Measurements from ENCODE around the gene PILRA. TPM values are rescaled to one million over a fixed set of nuclear protein-coding genes. Genes with fewer than 3 reads are reported as not detected.

PILRA gene
- total and polyA plus RNA-seq, 2 of the 13 experiments (the other 11 are each of a cell fraction or from before 2014, with no cell fraction given), result 0.13 to 1.3 TPM

DNA sequence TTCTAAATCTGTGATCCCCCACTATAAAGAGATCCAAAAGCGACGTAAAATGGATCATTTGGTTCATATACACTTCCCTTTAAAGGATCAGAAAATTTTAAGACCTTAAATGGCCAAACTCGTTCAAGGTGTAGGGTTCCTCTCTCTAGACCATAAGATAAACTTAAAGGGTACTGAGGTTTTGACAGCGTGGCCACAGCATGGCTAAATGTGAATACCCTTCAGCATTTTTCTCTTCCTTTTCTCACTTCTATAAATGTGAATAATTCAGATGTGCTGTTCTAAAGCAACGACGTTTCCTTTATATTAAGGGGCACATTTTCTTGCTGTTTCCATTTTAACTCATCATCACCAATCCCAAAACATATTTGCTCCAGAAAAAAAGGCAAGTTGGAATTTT, 50.0 kb downstream of the PILRA start:
- Histone ChIP-seq H3K4me1 (ENCODE audit: insufficient read depth, low read length) (peaks cover 7% of the 10 kb centered on the region), H2AFZ (ENCODE audit: low read length) (no peak overlapping the region), H3K27me3 (ENCODE audit: control insufficient read depth in 1 of 2, insufficient read depth in 2 of 2, low read length in 2 of 2) (no peaks in the 10 kb centered on the region), H3K4me2 (ENCODE audit: low read depth, low read length) (no peak overlapping the region), H4K20me1 (ENCODE audit: insufficient read depth, low read length) (no peaks in the 10 kb centered on the region), H3K79me2 (ENCODE audit: insufficient read depth, low read length) (no peaks in the 10 kb centered on the region), H3K36me3 (replicated peaks in 1 of 2; ENCODE audit: control insufficient read depth in 1 of 2, insufficient read depth in 2 of 2, low read length in 2 of 2) (no peaks in the 10 kb centered on the region), H3K27ac (ENCODE audit: extremely low read length, insufficient read depth, low read length) (no peak overlapping the region), H3K9ac (ENCODE audit: insufficient read depth, low read depth, low read length) (no peak overlapping the region), H3K9me3 (ENCODE audit: low read length) (no peaks in the 10 kb centered on the region), H3K4me3 (replicated peaks in 1 of 3; ENCODE audit: insufficient read depth in 1 of 3, low read depth in 2 of 3, low read length in 3 of 3) (no peak overlapping the region)
- DNase-seq (ENCODE audit: low spot score) (no peak), ATAC-seq (no peak), FAIRE-seq (no peak)
- in situ Hi-C loops (cut with HindIII; ENCODE audit: extremely low pct_ligation_motif_present, low pct_unique_long_range_greater_than_20kb), result no loop called here
- intact Hi-C loops (cut with micrococcal nuclease; ENCODE audit: unreplicated experiment), result no loop called here
- POLR2A ChIA-PET, result interaction anchor here (0.7 kb wide), 1 partner anchor 794 kb away, joined by 3 read pairs; no protein-coding TSS in a partner anchor
- no TSS peak for BruUV-seq (replicated peaks)
- TF ChIP-seq, protein P1, sequence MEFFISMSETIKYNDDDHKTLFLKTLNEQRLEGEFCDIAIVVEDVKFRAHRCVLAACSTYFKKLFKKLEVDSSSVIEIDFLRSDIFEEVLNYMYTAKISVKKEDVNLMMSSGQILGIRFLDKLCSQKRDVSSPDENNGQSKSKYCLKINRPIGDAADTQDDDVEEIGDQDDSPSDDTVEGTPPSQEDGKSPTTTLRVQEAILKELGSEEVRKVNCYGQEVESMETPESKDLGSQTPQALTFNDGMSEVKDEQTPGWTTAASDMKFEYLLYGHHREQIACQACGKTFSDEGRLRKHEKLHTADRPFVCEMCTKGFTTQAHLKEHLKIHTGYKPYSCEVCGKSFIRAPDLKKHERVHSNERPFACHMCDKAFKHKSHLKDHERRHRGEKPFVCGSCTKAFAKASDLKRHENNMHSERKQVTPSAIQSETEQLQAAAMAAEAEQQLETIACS (CRISPR knock-in tag; IDR thresholded peaks at IDR 0.05), result no peak
- TF ChIP-seq MEIS1 (CRISPR knock-in tag; IDR thresholded peaks at IDR 0.05; ENCODE audit: borderline replicate concordance) (no peak), TOPORS (CRISPR knock-in tag; IDR thresholded peaks at IDR 0.05) (no peak), YEATS2 (CRISPR knock-in tag; IDR thresholded peaks at IDR 0.05; ENCODE audit: borderline replicate concordance) (no peak), BCL6 (CRISPR knock-in tag; IDR thresholded peaks at IDR 0.05) (no peak), ZFP62 (CRISPR knock-in tag; IDR thresholded peaks at IDR 0.05) (no peak), SALL2 (CRISPR knock-in tag; IDR thresholded peaks at IDR 0.05) (no peak), GATA4 (IDR thresholded peaks at IDR 0.05; ENCODE audit: borderline replicate concordance, low read depth) (no peak), TRIM24 (CRISPR knock-in tag; IDR thresholded peaks at IDR 0.05) (no peak), FLYWCH1 (CRISPR knock-in tag; IDR thresholded peaks at IDR 0.05) (no peak), HIVEP1 (CRISPR knock-in tag; IDR thresholded peaks at IDR 0.05) (no peak), AKAP8 (CRISPR knock-in tag; IDR thresholded peaks at IDR 0.05) (no peak), SIN3B (IDR thresholded peaks at IDR 0.05; ENCODE audit: low read length) (no peak), ZNF431 (CRISPR knock-in tag; IDR thresholded peaks at IDR 0.05; ENCODE audit: borderline replicate concordance, low read depth) (no peak), ZNF296 (CRISPR knock-in tag; conservative IDR thresholded peaks at IDR 0.05) (no peak), ZNF589 (CRISPR knock-in tag; conservative IDR thresholded peaks at IDR 0.05) (no peak), ZNF256 (CRISPR knock-in tag; conservative IDR thresholded peaks at IDR 0.05) (no peak)
- TF ChIP-seq, protein P2, sequence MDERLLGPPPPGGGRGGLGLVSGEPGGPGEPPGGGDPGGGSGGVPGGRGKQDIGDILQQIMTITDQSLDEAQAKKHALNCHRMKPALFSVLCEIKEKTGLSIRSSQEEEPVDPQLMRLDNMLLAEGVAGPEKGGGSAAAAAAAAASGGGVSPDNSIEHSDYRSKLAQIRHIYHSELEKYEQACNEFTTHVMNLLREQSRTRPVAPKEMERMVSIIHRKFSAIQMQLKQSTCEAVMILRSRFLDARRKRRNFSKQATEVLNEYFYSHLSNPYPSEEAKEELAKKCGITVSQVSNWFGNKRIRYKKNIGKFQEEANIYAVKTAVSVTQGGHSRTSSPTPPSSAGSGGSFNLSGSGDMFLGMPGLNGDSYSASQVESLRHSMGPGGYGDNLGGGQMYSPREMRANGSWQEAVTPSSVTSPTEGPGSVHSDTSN (CRISPR knock-in tag; IDR thresholded peaks at IDR 0.05), result no peak
- TF ChIP-seq, protein P3, sequence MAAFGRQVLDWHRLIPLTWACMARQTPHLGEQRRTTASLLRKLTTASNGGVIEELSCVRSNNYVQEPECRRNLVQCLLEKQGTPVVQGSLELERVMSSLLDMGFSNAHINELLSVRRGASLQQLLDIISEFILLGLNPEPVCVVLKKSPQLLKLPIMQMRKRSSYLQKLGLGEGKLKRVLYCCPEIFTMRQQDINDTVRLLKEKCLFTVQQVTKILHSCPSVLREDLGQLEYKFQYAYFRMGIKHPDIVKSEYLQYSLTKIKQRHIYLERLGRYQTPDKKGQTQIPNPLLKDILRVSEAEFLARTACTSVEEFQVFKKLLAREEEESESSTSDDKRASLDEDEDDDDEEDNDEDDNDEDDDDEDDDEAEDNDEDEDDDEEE (CRISPR knock-in tag; IDR thresholded peaks at IDR 0.05), result no peak
- TF ChIP-seq, protein P4, sequence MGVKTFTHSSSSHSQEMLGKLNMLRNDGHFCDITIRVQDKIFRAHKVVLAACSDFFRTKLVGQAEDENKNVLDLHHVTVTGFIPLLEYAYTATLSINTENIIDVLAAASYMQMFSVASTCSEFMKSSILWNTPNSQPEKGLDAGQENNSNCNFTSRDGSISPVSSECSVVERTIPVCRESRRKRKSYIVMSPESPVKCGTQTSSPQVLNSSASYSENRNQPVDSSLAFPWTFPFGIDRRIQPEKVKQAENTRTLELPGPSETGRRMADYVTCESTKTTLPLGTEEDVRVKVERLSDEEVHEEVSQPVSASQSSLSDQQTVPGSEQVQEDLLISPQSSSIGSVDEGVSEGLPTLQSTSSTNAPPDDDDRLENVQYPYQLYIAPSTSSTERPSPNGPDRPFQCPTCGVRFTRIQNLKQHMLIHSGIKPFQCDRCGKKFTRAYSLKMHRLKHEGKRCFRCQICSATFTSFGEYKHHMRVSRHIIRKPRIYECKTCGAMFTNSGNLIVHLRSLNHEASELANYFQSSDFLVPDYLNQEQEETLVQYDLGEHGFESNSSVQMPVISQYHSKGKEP (CRISPR knock-in tag; IDR thresholded peaks at IDR 0.05), result no peak
- 87% methylated on average over 6 of the region's 6 CpGs for WGBS (ENCODE audit: low lambda C conversion rate)
- CTCF ChIA-PET (ENCODE audit: low intra/inter-chr PET ratio, low total read pairs), result no interaction called here

Measured in HepG2 (cell line).